KMS-11 (cell line): Measurements from ENCODE around the gene GDA.

Experiments used
- H2AFZ ChIP-seq: fragments of 200-600 bp; sonication (generic); 2 replicates; pipeline ENCODE4 v1.6.1; 2016; ENCODE audit warnings: antibody characterized with exemption, mixed run types, low read depth
- H3K27ac ChIP-seq: fragments of 200-600 bp; sonication (generic); 2 replicates; pipeline ENCODE4 v1.6.1; 2016; ENCODE audit warnings: mild to moderate bottlenecking, mixed run types
- H3K27me3 ChIP-seq: fragments of 200-600 bp; sonication (generic); 2 replicates; pipeline ENCODE4 v1.6.1; 2017; ENCODE audit warnings: mild to moderate bottlenecking, low read depth, mixed run types, moderate library complexity; ENCODE audit not compliant: insufficient read depth
- H3K36me3 ChIP-seq: fragments of 200-600 bp; sonication (generic); 2 replicates; pipeline ENCODE4 v1.6.1; 2017; ENCODE audit warnings: mild to moderate bottlenecking, mixed run types; ENCODE audit not compliant: insufficient read depth
- H3K4me1 ChIP-seq: fragments of 200-600 bp; sonication (generic); 2 replicates; pipeline ENCODE4 v1.6.1; 2016; ENCODE audit warnings: mild to moderate bottlenecking, low read depth, mixed run types; ENCODE audit not compliant: poor library complexity, severe bottlenecking
- H3K4me2 ChIP-seq: fragments of 200-600 bp; sonication (generic); 2 replicates; pipeline ENCODE4 v1.7.0; 2016; ENCODE audit warnings: mild to moderate bottlenecking, mixed run types
- H3K4me3 ChIP-seq: fragments of 200-600 bp; sonication (generic); IDR thresholded peaks from 2 replicates; pipeline ENCODE4 v1.6.1; 2017; ENCODE audit warnings: low read depth, low read length, mixed read lengths; ENCODE audit not compliant: insufficient read depth
- H3K79me2 ChIP-seq: fragments of 200-600 bp; sonication (generic); 2 replicates; pipeline ENCODE4 v1.6.1; 2016; ENCODE audit warnings: low read depth, mixed run types; ENCODE audit not compliant: insufficient read depth
- H3K9ac ChIP-seq: fragments of 200-600 bp; sonication (generic); 2 replicates; pipeline ENCODE4 v1.6.1; 2016; ENCODE audit warnings: mild to moderate bottlenecking, mixed run types
- H4K20me1 ChIP-seq: fragments of 200-600 bp; sonication (generic); 2 replicates; pipeline ENCODE4 v1.6.1; 2016; ENCODE audit warnings: mild to moderate bottlenecking, mixed run types; ENCODE audit not compliant: insufficient read depth
- CTCF ChIP-seq: fragments of 200-600 bp; sonication (generic); conservative IDR thresholded peaks from 2 replicates; pipeline ENCODE4 v1.6.1; 2017; ENCODE audit warnings: low read depth, mild to moderate bottlenecking, antibody characterized with exemption, low read length, moderate library complexity, mixed read lengths

The GDA gene

GRCh38 chr9:72130321-72130720, 18.9 kb upstream of the GDA start:
- H4K20me1 ChIP-seq = no peaks in the 10 kb centered on the region

GRCh38 chr9:72131206-72131605, 18.0 kb upstream of the GDA start:
- Histone ChIP-seq H3K36me3 (no peaks in the 10 kb centered on the region), H3K27ac (no peak overlapping the region), H3K79me2 (no peaks in the 10 kb centered on the region), H2AFZ (no peak overlapping the region), H4K20me1 (no peaks in the 10 kb centered on the region), H3K4me1 (no peaks in the 10 kb centered on the region), H3K4me3 (no peak overlapping the region), H3K9ac (no peak overlapping the region), H3K4me2 (no peak overlapping the region), H3K27me3 (no peaks in the 10 kb centered on the region)
- no peak for TF ChIP-seq CTCF

More at GRCh38 chr9:72130321-72130720, 18.9 kb upstream of the GDA start:
- Histone ChIP-seq H3K27me3 (no peaks in the 10 kb centered on the region), H3K36me3 (no peaks in the 10 kb centered on the region), H3K79me2 (no peaks in the 10 kb centered on the region), H3K27ac (no peak overlapping the region), H3K9ac (no peak overlapping the region), H3K4me1 (no peaks in the 10 kb centered on the region), H3K4me3 (no peak overlapping the region), H3K4me2 (no peak overlapping the region), H2AFZ (no peak overlapping the region)
- TF ChIP-seq CTCF = no peak

DNA sequence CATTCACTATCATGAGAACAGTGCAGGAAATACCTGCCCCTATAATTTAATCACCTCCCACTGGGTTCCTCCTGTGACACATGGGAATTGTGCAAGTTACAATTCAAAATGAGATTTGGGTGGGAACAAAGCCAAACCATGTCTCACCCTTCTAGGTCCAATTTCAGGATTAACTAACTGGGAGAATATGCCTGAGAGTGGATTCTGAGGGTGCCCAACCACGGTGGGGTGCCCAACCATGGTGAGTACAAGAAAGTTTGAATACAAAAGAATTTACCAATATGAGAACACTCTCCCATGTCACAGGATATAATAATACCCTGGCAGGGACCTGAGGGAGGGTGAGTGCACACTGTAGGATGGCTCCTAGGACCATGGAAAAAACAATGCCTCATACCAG, 17.2 kb upstream of the GDA start:
- no peak overlapping the region for H3K9ac ChIP-seq
- H4K20me1 ChIP-seq = no peaks in the 10 kb centered on the region
- H2AFZ ChIP-seq = no peak overlapping the region
- no peak for TF ChIP-seq CTCF
- no peaks in the 10 kb centered on the region for H3K79me2 ChIP-seq
- H3K36me3 ChIP-seq = no peaks in the 10 kb centered on the region
- no peak overlapping the region for H3K27ac ChIP-seq
- no peak overlapping the region for H3K4me3 ChIP-seq
- H3K4me1 ChIP-seq = no peaks in the 10 kb centered on the region
- H3K27me3 ChIP-seq = no peaks in the 10 kb centered on the region
- H3K4me2 ChIP-seq = no peak overlapping the region

DNA sequence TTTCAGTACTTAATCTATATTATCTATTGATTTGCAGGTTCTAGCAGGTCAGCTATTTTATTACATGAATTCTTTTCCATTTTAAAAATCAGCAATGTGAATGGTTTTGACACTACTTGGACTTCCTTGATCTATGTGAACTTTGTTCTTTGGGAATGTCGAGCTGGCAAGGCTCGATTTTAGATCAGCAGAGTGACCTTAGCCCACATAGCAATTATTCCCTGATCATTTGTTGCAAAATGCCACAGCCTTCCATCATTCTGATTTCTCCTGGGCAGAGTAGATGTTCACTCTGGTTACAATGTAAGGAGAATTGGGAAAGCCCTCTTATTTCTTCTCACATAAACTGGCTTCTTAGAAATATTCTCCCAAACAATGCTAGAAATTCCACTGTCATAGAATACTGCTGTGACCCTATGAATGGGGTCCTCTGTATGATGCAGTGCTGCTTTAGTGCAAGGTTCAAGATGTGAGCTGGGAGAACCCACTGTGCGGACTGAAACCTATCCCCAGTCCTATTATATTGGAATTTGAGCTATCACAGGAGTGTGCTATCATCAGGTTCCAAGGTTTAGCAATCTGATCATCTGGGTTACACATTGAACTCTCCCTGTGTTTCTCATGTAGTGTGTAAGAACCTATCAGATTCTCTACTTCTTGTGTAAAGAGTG, 15.7 kb upstream of the GDA start:
- no peak overlapping the region for H3K27ac ChIP-seq
- no peak overlapping the region for H3K9ac ChIP-seq
- no peak overlapping the region for H3K4me3 ChIP-seq
- TF ChIP-seq CTCF = no peak
- no peak overlapping the region for H3K4me2 ChIP-seq
- H2AFZ ChIP-seq = no peak overlapping the region
- H3K36me3 ChIP-seq = no peaks in the 10 kb centered on the region
- H3K79me2 ChIP-seq = no peaks in the 10 kb centered on the region
- H3K27me3 ChIP-seq = no peaks in the 10 kb centered on the region
- H3K4me1 ChIP-seq = no peaks in the 10 kb centered on the region
- no peaks in the 10 kb centered on the region for H4K20me1 ChIP-seq
